GM12878 (cell line): ENCODE results near the gene NPHP3. TPM values are rescaled to one million over a fixed set of nuclear protein-coding genes. Genes with fewer than 3 reads are reported as not detected.

Experiments used
- ATAC-seq: fragments of 200-7000 bp; cut with Tn5 transposase; 3 replicates; pipeline ENCODE4 v1.9.1; 2020; ENCODE audit warnings: mild to moderate bottlenecking, moderate library complexity
- BruUV-seq: library from RNA; stranded (reverse); fragments of 400-500 nt; replicated peaks from 2 replicates; lab custom pipeline; 2021; lab: Mats Ljungman, UMichigan
- CTCF ChIA-PET: fragments of 300-600 bp; sonication (Branson Sonifier 250); formaldehyde crosslinking; extraction: SDS; loops from one replicate; lab custom pipeline; 2021; ENCODE audit warnings: inconsistent platforms; lab: Yijun Ruan, JAX
- POLR2A ChIA-PET: fragments of 350-600 bp; formaldehyde crosslinking; extraction: SDS; loops from one replicate; lab custom pipeline; 2021; ENCODE audit warnings: inconsistent platforms; lab: Charles Lee
- RAD21 ChIA-PET: fragments of 300-600 bp; sonication (Branson Sonifier 250); formaldehyde crosslinking; loops from one replicate; lab custom pipeline; 2023; ENCODE audit warnings: antibody characterized with exemption; ENCODE audit not compliant: unreplicated experiment; lab: Charles Lee
- SMC1A ChIA-PET: fragments of 300-600 bp; sonication (Branson Sonifier 250); formaldehyde crosslinking; loops from one replicate; lab custom pipeline; 2023; ENCODE audit not compliant: unreplicated experiment, uncharacterized antibody; lab: Charles Lee
- DNase-seq: peaks from one replicate; pipeline ENCODE4 v3.0.0-alpha.2; 2011; ENCODE audit warnings: low read depth, low spot score
- FAIRE-seq: peaks from 3 replicates; lab custom pipeline; 2011; peaks lifted over from hg19 to GRCh38; lab: Jason Lieb, UNC
- H2AFZ ChIP-seq: 2 replicates; pipeline ENCODE4 v1.6.0; 2011; ENCODE audit warnings: low read depth, low read length, control low read depth; ENCODE audit not compliant: control insufficient read depth
- H3K27ac ChIP-seq: 2 replicates; pipeline ENCODE4 v1.5.1; 2011; ENCODE audit warnings: control low read depth; ENCODE audit not compliant: control insufficient read depth, insufficient read depth
- H3K27me3 ChIP-seq, 2 experiments: replicated peaks in 1 of 2; 2 replicates each; pipeline versions ENCODE4 v1.6.0 to v1.6.1; 2011; ENCODE audit warnings: low read length in 1 of 2; ENCODE audit not compliant: control insufficient read depth in 2 of 2, insufficient read depth in 2 of 2
- H3K36me3 ChIP-seq, 2 experiments: 2 replicates each; pipeline ENCODE4 v1.5.1; 2011; ENCODE audit warnings: low read length in 1 of 2; ENCODE audit not compliant: control insufficient read depth in 2 of 2, insufficient read depth in 2 of 2
- H3K4me1 ChIP-seq: 2 replicates; pipeline ENCODE4 v1.6.1; 2011; ENCODE audit warnings: mild to moderate bottlenecking, low read length, moderate library complexity, mixed read lengths; ENCODE audit not compliant: control insufficient read depth, insufficient read depth
- H3K4me2 ChIP-seq: 2 replicates; pipeline ENCODE4 v1.6.0; 2011; ENCODE audit warnings: control low read depth; ENCODE audit not compliant: control insufficient read depth, insufficient read depth
- H3K4me3 ChIP-seq: fragments of 200-600 bp; sonication (generic); 2 replicates; pipeline ENCODE4 v1.5.1; 2016
- H3K79me2 ChIP-seq: 2 replicates; pipeline ENCODE4 v1.6.0; 2011; ENCODE audit warnings: low read length; ENCODE audit not compliant: control insufficient read depth, insufficient read depth
- H3K9ac ChIP-seq: 2 replicates; pipeline ENCODE4 v1.8.0; 2011; ENCODE audit warnings: low read length, control low read depth, mixed read lengths; ENCODE audit not compliant: control insufficient read depth, insufficient read depth
- H3K9me3 ChIP-seq: replicated peaks from 3 replicates; pipeline ENCODE4 v1.5.1; 2011; ENCODE audit warnings: mild to moderate bottlenecking, low read length; ENCODE audit not compliant: control insufficient read depth, insufficient read depth
- H4K20me1 ChIP-seq: 2 replicates; pipeline ENCODE4 v1.6.0; 2011; ENCODE audit not compliant: control insufficient read depth, insufficient read depth
- CREB1 ChIP-seq: IDR thresholded peaks from 2 replicates; pipeline ENCODE4 v1.6.1; 2012; ENCODE audit warnings: low read depth, mild to moderate bottlenecking, inconsistent platforms
- NFYA ChIP-seq: IDR thresholded peaks from 2 replicates; pipeline ENCODE4 v1.6.1; 2011; ENCODE audit warnings: low read depth, mild to moderate bottlenecking, low read length, improper control_type of control experiment, borderline replicate concordance
- POLR2AphosphoS2 ChIP-seq: IDR thresholded peaks from 2 replicates; pipeline ENCODE4 v1.6.1; 2011; ENCODE audit warnings: low read depth, mild to moderate bottlenecking, low read length, improper control_type of control experiment, moderate library complexity
- STAT1 ChIP-seq: fragments of 450-650 bp; conservative IDR thresholded peaks from 2 replicates; pipeline ENCODE4 v1.6.1; 2014; ENCODE audit warnings: antibody characterized with exemption, mild to moderate bottlenecking
- WGBS: methylation state at CpG from one replicate; pipeline ENCODE4 v1.1.6; 2016; ENCODE audit warnings: low lambda C conversion rate; ENCODE audit not compliant: insufficient replicate concordance, insufficient coverage; ENCODE audit errors: missing lambda C conversion rate; 5-methylcytosine and 5-hydroxymethylcytosine counted together
- in situ Hi-C: fragments of 300-500 bp; cut with MboI; formaldehyde crosslinking; loops from 9 replicates; pipeline ENCODE4 v1.14.3; 2018; ENCODE audit warnings: mixed read lengths
- intact Hi-C: fragments of 100-400 bp; cut with micrococcal nuclease; formaldehyde crosslinking; loops from one replicate; pipeline ENCODE4 v1.14.2; 2022; ENCODE audit not compliant: unreplicated experiment
- polyA plus RNA-seq, 11 experiments: library from polyadenylated mRNA; depleted of rRNA in 4 of 11; unstranded in 6 of 11; stranded (reverse) in 5 of 11; fragments of >200 nt; fragmentation: Nextera tagmentation in 4 of 11; fragmentation: Illumina TruSeq in 1 of 11; extraction: Ambion mirVana in 4 of 11; extraction: Trizol in 1 of 11; gene quantifications; 1 replicate in 1 of 11; 2 replicates in 10 of 11; pipeline versions ENCODE4 v1.2.1 to v1.2.3, GENCODE V29; 2011 to 2016; ENCODE audit warnings: inconsistent platforms in 2 of 11, missing spikeins in 2 of 11, low read depth in 1 of 11
- total RNA-seq, 4 experiments: library from RNA; depleted of rRNA in 3 of 4; stranded (reverse); fragments of >200 nt in 3 of 4; fragmentation: Illumina TruSeq in 1 of 4; extraction: Trizol in 1 of 4; gene quantifications; 2 replicates each; pipeline versions ENCODE4 v1.2.1 to v1.2.3, GENCODE V29; 2013 to 2021
- TF ChIP-seq, protein P1 (sequence below): fragments of 450-650 bp; IDR thresholded peaks from 2 replicates; pipeline ENCODE4 v1.6.1; 2016; ENCODE audit warnings: mild to moderate bottlenecking
- TF ChIP-seq, protein P2 (sequence below): IDR thresholded peaks from 2 replicates; pipeline ENCODE4 v1.6.1; 2011; ENCODE audit warnings: borderline replicate concordance, low read depth, mild to moderate bottlenecking, moderate library complexity, mixed read lengths, low read length; ENCODE audit not compliant: insufficient read depth; ENCODE audit errors: extremely low read length

The NPHP3 gene
- total and polyA plus RNA-seq, 10 of the 15 experiments (the other 5 are each of a cell fraction or from before 2014, with no cell fraction given) = 0.84 to 11.7 (median 2.9) TPM

DNA sequence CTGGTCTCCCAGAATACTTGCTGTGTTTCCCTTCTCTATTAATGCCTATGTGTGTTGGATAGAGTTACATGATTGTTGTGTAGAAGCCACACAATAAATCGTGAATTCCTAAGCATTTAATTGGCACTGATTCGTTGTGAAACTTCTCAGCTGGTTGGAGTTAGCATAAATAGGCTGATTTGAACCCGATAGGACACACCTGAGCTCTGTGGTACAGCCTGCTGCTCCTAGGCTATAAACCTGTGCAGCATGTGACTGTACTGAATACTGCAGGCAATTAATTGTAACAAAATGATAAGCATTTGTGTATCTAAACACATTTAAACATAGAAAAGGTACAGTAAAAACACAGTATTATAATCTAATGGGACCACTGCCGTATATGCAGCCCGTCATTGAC is 67.5 kb downstream of the NPHP3 start:
- no peak overlapping the region for H3K9ac ChIP-seq
- intact Hi-C loops = no loop called here
- POLR2A ChIA-PET = no interaction called here
- H3K27me3 ChIP-seq = no peaks in the 10 kb centered on the region
- 88% methylated on average over 5 of the region's 5 CpGs for WGBS
- SMC1A ChIA-PET = interaction anchor here (1.9 kb wide), 1 partner anchor 11 kb away, joined by 4 read pairs; no protein-coding TSS in a partner anchor
- RAD21 ChIA-PET = no interaction called here
- BruUV-seq = no TSS peak
- FAIRE-seq (no peak), DNase-seq (no peak), ATAC-seq (no peak)
- no peaks in the 10 kb centered on the region for H3K9me3 ChIP-seq
- no peak overlapping the region for H2AFZ ChIP-seq
- in situ Hi-C loops = no loop called here
- peaks cover 8% of the 10 kb centered on the region for H3K79me2 ChIP-seq
- no peak for TF ChIP-seq NFYA
- TF ChIP-seq STAT1 = no peak
- TF ChIP-seq, protein P1, sequence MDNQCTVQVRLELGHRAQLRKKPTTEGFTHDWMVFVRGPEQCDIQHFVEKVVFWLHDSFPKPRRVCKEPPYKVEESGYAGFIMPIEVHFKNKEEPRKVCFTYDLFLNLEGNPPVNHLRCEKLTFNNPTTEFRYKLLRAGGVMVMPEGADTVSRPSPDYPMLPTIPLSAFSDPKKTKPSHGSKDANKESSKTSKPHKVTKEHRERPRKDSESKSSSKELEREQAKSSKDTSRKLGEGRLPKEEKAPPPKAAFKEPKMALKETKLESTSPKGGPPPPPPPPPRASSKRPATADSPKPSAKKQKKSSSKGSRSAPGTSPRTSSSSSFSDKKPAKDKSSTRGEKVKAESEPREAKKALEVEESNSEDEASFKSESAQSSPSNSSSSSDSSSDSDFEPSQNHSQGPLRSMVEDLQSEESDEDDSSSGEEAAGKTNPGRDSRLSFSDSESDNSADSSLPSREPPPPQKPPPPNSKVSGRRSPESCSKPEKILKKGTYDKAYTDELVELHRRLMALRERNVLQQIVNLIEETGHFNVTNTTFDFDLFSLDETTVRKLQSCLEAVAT = no peak
- TF ChIP-seq, protein P2, sequence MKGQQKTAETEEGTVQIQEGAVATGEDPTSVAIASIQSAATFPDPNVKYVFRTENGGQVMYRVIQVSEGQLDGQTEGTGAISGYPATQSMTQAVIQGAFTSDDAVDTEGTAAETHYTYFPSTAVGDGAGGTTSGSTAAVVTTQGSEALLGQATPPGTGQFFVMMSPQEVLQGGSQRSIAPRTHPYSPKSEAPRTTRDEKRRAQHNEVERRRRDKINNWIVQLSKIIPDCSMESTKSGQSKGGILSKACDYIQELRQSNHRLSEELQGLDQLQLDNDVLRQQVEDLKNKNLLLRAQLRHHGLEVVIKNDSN = no peak
- no peak for TF ChIP-seq CREB1
- TF ChIP-seq POLR2AphosphoS2 = no peak
- H4K20me1 ChIP-seq = no peaks in the 10 kb centered on the region
- no peak overlapping the region for H3K4me3 ChIP-seq
- no peak overlapping the region for H3K27ac ChIP-seq
- H3K4me2 ChIP-seq = no peak overlapping the region
- CTCF ChIA-PET = interaction anchor here (2.6 kb wide), 1 partner anchor 12 kb away, joined by 26 read pairs; no protein-coding TSS in a partner anchor
- no peaks in the 10 kb centered on the region for H3K4me1 ChIP-seq
- H3K36me3 ChIP-seq = no peaks in the 10 kb centered on the region
